KMS-11 (cell line): Measurements from ENCODE around the gene SIGLEC1.

Experiments used
- H2AFZ ChIP-seq: fragments of 200-600 bp; sonication (generic); 2 replicates; pipeline ENCODE4 v1.6.1; 2016; ENCODE audit warnings: antibody characterized with exemption, mixed run types, low read depth
- H3K27ac ChIP-seq: fragments of 200-600 bp; sonication (generic); 2 replicates; pipeline ENCODE4 v1.6.1; 2016; ENCODE audit warnings: mild to moderate bottlenecking, mixed run types
- H3K27me3 ChIP-seq: fragments of 200-600 bp; sonication (generic); 2 replicates; pipeline ENCODE4 v1.6.1; 2017; ENCODE audit warnings: mild to moderate bottlenecking, low read depth, mixed run types, moderate library complexity; ENCODE audit not compliant: insufficient read depth
- H3K36me3 ChIP-seq: fragments of 200-600 bp; sonication (generic); 2 replicates; pipeline ENCODE4 v1.6.1; 2017; ENCODE audit warnings: mild to moderate bottlenecking, mixed run types; ENCODE audit not compliant: insufficient read depth
- H3K4me1 ChIP-seq: fragments of 200-600 bp; sonication (generic); 2 replicates; pipeline ENCODE4 v1.6.1; 2016; ENCODE audit warnings: mild to moderate bottlenecking, low read depth, mixed run types; ENCODE audit not compliant: poor library complexity, severe bottlenecking
- H3K4me2 ChIP-seq: fragments of 200-600 bp; sonication (generic); 2 replicates; pipeline ENCODE4 v1.7.0; 2016; ENCODE audit warnings: mild to moderate bottlenecking, mixed run types
- H3K4me3 ChIP-seq: fragments of 200-600 bp; sonication (generic); IDR thresholded peaks from 2 replicates; pipeline ENCODE4 v1.6.1; 2017; ENCODE audit warnings: low read depth, low read length, mixed read lengths; ENCODE audit not compliant: insufficient read depth
- H3K79me2 ChIP-seq: fragments of 200-600 bp; sonication (generic); 2 replicates; pipeline ENCODE4 v1.6.1; 2016; ENCODE audit warnings: low read depth, mixed run types; ENCODE audit not compliant: insufficient read depth
- H3K9ac ChIP-seq: fragments of 200-600 bp; sonication (generic); 2 replicates; pipeline ENCODE4 v1.6.1; 2016; ENCODE audit warnings: mild to moderate bottlenecking, mixed run types
- H4K20me1 ChIP-seq: fragments of 200-600 bp; sonication (generic); 2 replicates; pipeline ENCODE4 v1.6.1; 2016; ENCODE audit warnings: mild to moderate bottlenecking, mixed run types; ENCODE audit not compliant: insufficient read depth
- CTCF ChIP-seq: fragments of 200-600 bp; sonication (generic); conservative IDR thresholded peaks from 2 replicates; pipeline ENCODE4 v1.6.1; 2017; ENCODE audit warnings: low read depth, mild to moderate bottlenecking, antibody characterized with exemption, low read length, moderate library complexity, mixed read lengths

SIGLEC1 gene

GRCh38 chr20:3712279-3712873 is at the start of gene SIGLEC1:
SIGLEC1 (minus strand) TSS chr20:3712600; CDS start chr20:3707128, 5,472 bp downstream.
- Histone ChIP-seq H3K27me3 (no peaks in the 10 kb centered on the region), H4K20me1 (no peaks in the 10 kb centered on the region), H3K36me3 (no peaks in the 10 kb centered on the region), H3K4me2 (no peak within 1 kb of the TSS), H3K79me2 (no peaks in the 10 kb centered on the region), H3K9ac (no peak within 1 kb of the TSS), H3K4me1 (no peaks in the 10 kb centered on the region), H2AFZ (no peak within 1 kb of the TSS), H3K4me3 (no peak within 1 kb of the TSS), H3K27ac (no peak within 1 kb of the TSS)
- no peak for TF ChIP-seq CTCF

GRCh38 chr20:3760655-3761348 is 48.4 kb upstream of the SIGLEC1 start:
- Histone ChIP-seq H3K27ac (no peak overlapping the region), H2AFZ (no peak overlapping the region), H3K27me3 (no peaks in the 10 kb centered on the region), H3K79me2 (no peaks in the 10 kb centered on the region), H3K36me3 (no peaks in the 10 kb centered on the region), H3K4me2 (no peak overlapping the region), H3K9ac (no peak overlapping the region), H3K4me3 (no peak overlapping the region), H3K4me1 (no peaks in the 10 kb centered on the region), H4K20me1 (no peaks in the 10 kb centered on the region)
- no peak for TF ChIP-seq CTCF

DNA sequence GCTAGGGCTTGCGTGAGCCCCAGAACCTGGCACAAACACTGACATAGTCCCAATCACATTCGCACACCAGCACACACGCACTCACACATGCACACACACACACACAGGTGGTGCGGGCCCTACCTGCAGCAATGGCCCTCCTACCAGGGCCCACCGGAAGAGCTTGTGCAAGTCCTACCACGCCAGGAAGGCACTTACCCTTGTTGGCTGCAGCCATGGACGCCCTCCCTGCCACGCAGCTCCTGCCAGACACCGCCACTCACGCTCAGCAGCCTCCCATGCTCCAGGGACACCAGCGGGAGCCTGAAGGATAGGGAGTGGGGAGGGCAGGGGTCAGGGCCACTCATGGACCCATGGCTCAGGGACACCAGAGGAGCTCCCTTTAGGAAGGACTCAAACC is 47.5 kb upstream of the SIGLEC1 start:
- Histone ChIP-seq H3K4me2 (no peak overlapping the region), H2AFZ (no peak overlapping the region), H3K79me2 (no peaks in the 10 kb centered on the region), H3K9ac (no peak overlapping the region), H3K36me3 (no peaks in the 10 kb centered on the region), H3K4me1 (no peaks in the 10 kb centered on the region), H4K20me1 (no peaks in the 10 kb centered on the region), H3K4me3 (no peak overlapping the region), H3K27me3 (no peaks in the 10 kb centered on the region), H3K27ac (no peak overlapping the region)
- no peak for TF ChIP-seq CTCF

DNA sequence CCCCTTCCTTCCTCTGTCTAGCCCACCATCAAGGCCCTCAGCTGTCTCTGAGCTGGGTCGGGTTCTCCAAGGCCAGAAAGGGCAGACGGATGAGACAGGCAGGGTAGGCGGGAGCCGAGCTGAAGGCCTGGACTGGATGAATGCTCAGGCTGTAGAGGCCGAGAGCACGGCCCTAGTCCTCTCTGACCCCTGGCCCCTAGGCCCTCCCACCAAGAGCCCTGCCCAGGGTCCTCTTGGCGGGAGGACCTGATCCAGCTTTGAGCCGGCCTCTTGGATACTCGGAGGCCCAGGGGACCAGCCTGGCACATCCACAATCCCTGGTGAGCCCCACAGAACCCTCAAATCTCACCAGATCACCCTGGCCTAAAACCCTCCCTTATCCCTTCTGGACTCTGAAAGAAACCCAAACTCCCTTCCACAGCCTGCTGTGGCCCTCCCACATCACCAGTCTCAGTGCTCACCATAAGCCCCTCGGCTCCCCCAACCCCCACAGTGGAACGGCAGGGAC is 47.0 kb upstream of the SIGLEC1 start:
- Histone ChIP-seq H3K79me2 (no peaks in the 10 kb centered on the region), H3K27me3 (no peaks in the 10 kb centered on the region), H3K27ac (no peak overlapping the region), H3K4me3 (no peak overlapping the region), H3K4me2 (no peak overlapping the region), H3K9ac (no peak overlapping the region), H4K20me1 (no peaks in the 10 kb centered on the region), H2AFZ (no peak overlapping the region), H3K36me3 (no peaks in the 10 kb centered on the region), H3K4me1 (no peaks in the 10 kb centered on the region)
- no peak for TF ChIP-seq CTCF
